ENCODE data around the gene VPS41. TPM values are rescaled to one million over a fixed set of nuclear protein-coding genes. Genes with fewer than 3 reads are reported as not detected.
"Not testable (repeated sequence)": the region's sequence is repeated elsewhere in the genome, so short reads cannot be mapped to it uniquely, and the experiment has no call there.

Gene VPS41
- total RNA-seq, 3 donors from 2014 or later (not counting 1 experiment from before 2014, with no cell fraction given), result 67.3 to 81.8 (median 78.9) TPM

DNA sequence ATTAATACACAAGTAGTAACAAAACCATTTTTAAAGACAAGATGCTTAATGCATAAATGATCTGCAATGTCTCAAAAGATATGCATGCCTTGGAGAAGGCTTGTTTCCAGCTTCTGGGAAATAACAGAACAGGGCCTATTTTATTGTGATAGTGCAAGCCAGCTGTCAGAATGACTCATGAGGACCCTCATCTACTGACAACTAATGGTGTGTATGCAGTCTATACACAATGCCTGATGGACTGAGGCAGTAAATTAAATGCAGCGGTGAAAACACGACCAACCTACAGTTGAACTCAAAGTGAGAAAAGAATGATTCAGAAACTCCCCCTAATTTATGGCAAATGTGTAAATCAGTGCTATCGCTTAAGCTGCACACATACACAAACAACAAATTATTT lies 46.3 kb downstream of the VPS41 start:
- WGBS (ENCODE audit: insufficient coverage), result 93% methylated on average over 3 of the region's 3 CpGs
- intact Hi-C loops (cut with micrococcal nuclease), result no loop called here

DNA sequence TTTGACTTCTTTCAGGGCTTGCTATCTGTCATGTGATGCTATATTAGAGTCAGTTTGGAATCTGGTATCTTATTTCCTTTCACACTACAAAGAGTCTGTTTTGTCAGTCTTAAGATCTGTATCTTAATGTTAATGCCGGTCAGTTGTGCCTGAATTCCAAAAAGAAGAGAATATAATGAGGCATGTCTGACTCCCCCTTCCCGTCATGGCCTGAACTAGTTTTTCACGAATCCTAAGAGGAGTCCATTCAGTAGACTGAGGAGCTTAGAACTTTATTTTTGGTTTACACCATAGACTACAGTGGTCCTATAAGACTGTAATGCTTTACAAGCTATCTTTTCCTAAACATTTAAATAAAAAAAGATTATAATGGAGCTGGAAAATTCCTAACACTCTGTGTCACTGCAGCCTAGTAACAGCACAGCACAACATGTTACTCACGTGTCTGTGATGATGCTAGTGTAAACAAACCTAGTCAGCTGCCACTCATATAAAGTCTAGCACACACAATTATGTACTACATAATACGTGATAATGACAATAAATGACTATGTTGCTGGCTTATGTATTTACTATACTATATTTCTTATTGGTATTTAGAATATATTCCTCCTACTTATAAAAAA lies 50.6 kb downstream of the VPS41 start:
- Histone ChIP-seq H3K4me1 (ENCODE audit: control insufficient read depth, insufficient read depth, low read length) (peaks cover 5% of the 10 kb centered on the region), H3K9me3 (ENCODE audit: control insufficient read depth, insufficient read depth, low read length) (no peaks in the 10 kb centered on the region), H3K4me3 (ENCODE audit: low read length) (no peak overlapping the region), H3K36me3 (ENCODE audit: control insufficient read depth, insufficient read depth, low read length) (peaks cover 20% of the 10 kb centered on the region), H3K27me3 (ENCODE audit: control insufficient read depth, insufficient read depth, low read length) (no peaks in the 10 kb centered on the region), H3K27ac (ENCODE audit: low read length) (no peak overlapping the region)
- ATAC-seq (no peak), DNase-seq (no peak)
- Mint-ChIP-seq H3K36me3 (peaks cover 13% of the 10 kb centered on the region), H3K27ac (no peak overlapping the region), H3K4me1 (peaks cover 17 to 28% of the 10 kb centered on the region in 2 donors), H3K27me3 (ENCODE audit: low read depth in 2 of 2) (no peaks in the 10 kb centered on the region), H3K4me3 (no peak overlapping the region), H3K9me3 (no peaks in the 10 kb centered on the region)
- intact Hi-C loops (cut with micrococcal nuclease), result no loop called here
- WGBS (ENCODE audit: insufficient coverage), result 95% methylated on average over 4 of the region's 5 CpGs
- TF ChIP-seq, protein P1, sequence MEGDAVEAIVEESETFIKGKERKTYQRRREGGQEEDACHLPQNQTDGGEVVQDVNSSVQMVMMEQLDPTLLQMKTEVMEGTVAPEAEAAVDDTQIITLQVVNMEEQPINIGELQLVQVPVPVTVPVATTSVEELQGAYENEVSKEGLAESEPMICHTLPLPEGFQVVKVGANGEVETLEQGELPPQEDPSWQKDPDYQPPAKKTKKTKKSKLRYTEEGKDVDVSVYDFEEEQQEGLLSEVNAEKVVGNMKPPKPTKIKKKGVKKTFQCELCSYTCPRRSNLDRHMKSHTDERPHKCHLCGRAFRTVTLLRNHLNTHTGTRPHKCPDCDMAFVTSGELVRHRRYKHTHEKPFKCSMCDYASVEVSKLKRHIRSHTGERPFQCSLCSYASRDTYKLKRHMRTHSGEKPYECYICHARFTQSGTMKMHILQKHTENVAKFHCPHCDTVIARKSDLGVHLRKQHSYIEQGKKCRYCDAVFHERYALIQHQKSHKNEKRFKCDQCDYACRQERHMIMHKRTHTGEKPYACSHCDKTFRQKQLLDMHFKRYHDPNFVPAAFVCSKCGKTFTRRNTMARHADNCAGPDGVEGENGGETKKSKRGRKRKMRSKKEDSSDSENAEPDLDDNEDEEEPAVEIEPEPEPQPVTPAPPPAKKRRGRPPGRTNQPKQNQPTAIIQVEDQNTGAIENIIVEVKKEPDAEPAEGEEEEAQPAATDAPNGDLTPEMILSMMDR (IDR thresholded peaks at IDR 0.05), result no peak

More for the DNA sequence above, 46.3 kb downstream of the VPS41 start:
- Mint-ChIP-seq H3K4me3 (no peak overlapping the region), H3K36me3 (peaks cover 13% of the 10 kb centered on the region), H3K27me3 (ENCODE audit: low read depth in 2 of 2) (no peaks in the 10 kb centered on the region), H3K27ac (no peak overlapping the region), H3K9me3 (no peaks in the 10 kb centered on the region), H3K4me1 (peaks cover 0 to 2% of the 10 kb centered on the region in 2 donors)
- no peak overlapping the region for H3K27ac ChIP-seq (ENCODE audit: low read length)
- H3K27me3 ChIP-seq (ENCODE audit: control insufficient read depth, insufficient read depth, low read length), result no peaks in the 10 kb centered on the region
- ATAC-seq, result no peak
- H3K36me3 ChIP-seq (ENCODE audit: control insufficient read depth, insufficient read depth, low read length), result peaks cover 40% of the 10 kb centered on the region
- no peaks in the 10 kb centered on the region for H3K9me3 ChIP-seq (ENCODE audit: control insufficient read depth, insufficient read depth, low read length)
- no peak for DNase-seq
- H3K4me1 ChIP-seq (ENCODE audit: control insufficient read depth, insufficient read depth, low read length), result no peaks in the 10 kb centered on the region
- H3K4me3 ChIP-seq (ENCODE audit: low read length), result no peak overlapping the region
- TF ChIP-seq, protein P1 (IDR thresholded peaks at IDR 0.05), result no peak

DNA sequence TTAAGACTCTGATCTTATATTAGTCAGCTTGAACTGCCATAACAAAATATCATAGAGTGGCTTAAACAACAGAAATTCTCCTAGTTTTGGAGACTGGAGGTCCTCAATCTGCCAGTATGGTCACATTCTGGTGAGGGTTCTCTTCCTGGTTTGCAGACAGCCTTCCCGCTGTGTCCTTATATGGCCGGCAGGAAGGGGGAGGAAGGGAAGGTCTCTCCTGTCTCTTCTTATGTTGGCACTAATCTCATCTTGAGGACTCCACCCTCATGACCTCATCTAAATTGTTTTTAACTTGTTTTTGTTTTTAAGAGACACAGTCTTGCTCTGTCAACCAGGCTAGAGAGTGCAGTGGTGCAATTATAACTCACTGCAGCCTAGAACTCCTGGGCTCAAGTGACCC lies 53.1 kb downstream of the VPS41 start:
- WGBS (ENCODE audit: insufficient coverage), result no CpG with 5 or more reads among the region's 2 CpGs
- Histone ChIP-seq H3K4me3 (ENCODE audit: low read length) (no peak overlapping the region), H3K27me3 (ENCODE audit: control insufficient read depth, insufficient read depth, low read length) (no peaks in the 10 kb centered on the region), H3K4me1 (ENCODE audit: control insufficient read depth, insufficient read depth, low read length) (peaks cover 5% of the 10 kb centered on the region), H3K27ac (ENCODE audit: low read length) (no peak overlapping the region), H3K36me3 (ENCODE audit: control insufficient read depth, insufficient read depth, low read length) (peaks cover 9% of the 10 kb centered on the region), H3K9me3 (ENCODE audit: control insufficient read depth, insufficient read depth, low read length) (no peaks in the 10 kb centered on the region)
- ATAC-seq (no peak), DNase-seq (no peak)
- H3K4me1 Mint-ChIP-seq, result peaks cover 23 to 34% of the 10 kb centered on the region in 2 donors
- H3K27ac Mint-ChIP-seq, result no peak overlapping the region
- no peaks in the 10 kb centered on the region for H3K9me3 Mint-ChIP-seq
- H3K4me3 Mint-ChIP-seq, result no peak overlapping the region
- intact Hi-C loops (cut with micrococcal nuclease), result no loop called here
- H3K36me3 Mint-ChIP-seq, result peaks cover 3% of the 10 kb centered on the region
- TF ChIP-seq, protein P1 (IDR thresholded peaks at IDR 0.05), result no peak
- no peaks in the 10 kb centered on the region for H3K27me3 Mint-ChIP-seq (ENCODE audit: low read depth in 2 of 2)

DNA sequence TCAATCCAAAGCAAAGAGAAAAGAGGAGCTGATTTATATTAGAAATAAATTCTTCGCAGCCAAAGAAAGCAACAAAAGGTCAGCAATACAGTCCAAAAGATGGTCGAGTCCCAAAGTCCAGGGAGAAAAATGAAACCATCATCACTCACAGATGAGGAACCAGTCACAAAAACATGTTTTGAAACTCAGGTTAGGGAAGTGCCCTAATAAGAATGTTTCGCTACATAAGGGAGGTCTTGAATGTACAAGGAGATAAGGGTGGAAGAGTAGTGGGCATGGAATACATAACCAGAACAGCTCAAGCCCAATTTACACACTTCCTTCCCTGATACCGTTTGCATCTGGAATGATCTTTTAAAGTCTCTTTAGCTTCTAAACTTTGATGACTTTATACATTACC lies 53.6 kb downstream of the VPS41 start:
- WGBS (ENCODE audit: insufficient coverage), result 73% methylated on average over 2 of the region's 4 CpGs
- Histone ChIP-seq H3K4me1 (ENCODE audit: control insufficient read depth, insufficient read depth, low read length) (peaks cover 5% of the 10 kb centered on the region), H3K27ac (ENCODE audit: low read length) (no peak overlapping the region), H3K4me3 (ENCODE audit: low read length) (no peak overlapping the region), H3K36me3 (ENCODE audit: control insufficient read depth, insufficient read depth, low read length) (peaks cover 6% of the 10 kb centered on the region), H3K27me3 (ENCODE audit: control insufficient read depth, insufficient read depth, low read length) (no peaks in the 10 kb centered on the region), H3K9me3 (ENCODE audit: control insufficient read depth, insufficient read depth, low read length) (no peaks in the 10 kb centered on the region)
- Mint-ChIP-seq H3K4me3 (no peak overlapping the region), H3K27ac (peak overlapping the region in 1 of 2 donors; percentile 4), H3K27me3 (ENCODE audit: low read depth in 2 of 2) (no peaks in the 10 kb centered on the region), H3K9me3 (no peaks in the 10 kb centered on the region), H3K36me3 (no peaks in the 10 kb centered on the region), H3K4me1 (peaks cover 23 to 34% of the 10 kb centered on the region in 2 donors)
- intact Hi-C loops (cut with micrococcal nuclease), result no loop called here
- ATAC-seq, result no peak
- DNase-seq, result no peak
- TF ChIP-seq, protein P1 (IDR thresholded peaks at IDR 0.05), result no peak

DNA sequence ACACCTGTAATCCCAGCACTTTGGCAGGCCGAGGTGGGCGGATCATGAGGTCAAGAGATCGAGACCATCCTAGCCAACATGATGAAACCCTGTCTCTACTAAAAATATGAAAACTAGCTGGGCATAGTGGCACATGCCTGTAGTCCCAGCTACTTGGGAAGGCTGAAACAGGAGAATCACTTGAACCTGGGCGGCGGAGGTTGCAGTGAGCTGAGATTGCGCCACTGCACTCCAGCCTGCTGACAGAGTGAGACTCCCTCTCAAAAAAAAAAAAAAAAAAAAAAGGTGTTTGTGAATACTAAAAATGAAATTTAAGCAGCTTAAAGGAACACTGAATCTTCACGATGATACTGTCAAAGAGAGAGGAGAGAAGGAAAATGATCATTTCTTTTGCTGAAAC lies 54.0 kb downstream of the VPS41 start:
- not testable (repeated sequence) for H3K27ac ChIP-seq (ENCODE audit: low read length)
- Mint-ChIP-seq H3K27ac (peak overlapping the region in 1 of 2 donors; percentile 4), H3K4me1 (peaks cover 23 to 34% of the 10 kb centered on the region in 2 donors)

More for the DNA sequence above, 54.0 kb downstream of the VPS41 start:
- H3K4me3 Mint-ChIP-seq; H3K9me3 ChIP-seq (ENCODE audit: control insufficient read depth, insufficient read depth, low read length); H3K36me3 ChIP-seq (ENCODE audit: control insufficient read depth, insufficient read depth, low read length); H3K4me3 ChIP-seq (ENCODE audit: low read length); H3K36me3 Mint-ChIP-seq; H3K27me3 ChIP-seq (ENCODE audit: control insufficient read depth, insufficient read depth, low read length); DNase-seq; intact Hi-C loops (cut with micrococcal nuclease); H3K9me3 Mint-ChIP-seq; H3K27me3 Mint-ChIP-seq (ENCODE audit: low read depth in 2 of 2); H3K4me1 ChIP-seq (ENCODE audit: control insufficient read depth, insufficient read depth, low read length); ATAC-seq: not testable (repeated sequence)
- 95% methylated on average over 6 of the region's 7 CpGs for WGBS (ENCODE audit: insufficient coverage)

Measured in natural killer cell (primary cell).